Mesendoderm (in vitro differentiated cells): ENCODE results near the gene ZNRF3.

Experiments used
- DNase-seq: peaks from one replicate; pipeline ENCODE4 v3.0.0; 2013
- H2AK5ac ChIP-seq: 2 replicates; pipeline ENCODE4 v1.6.1; 2013; ENCODE audit warnings: low read length, inconsistent platforms
- H2BK120ac ChIP-seq: 2 replicates; pipeline ENCODE4 v1.6.1; 2013; ENCODE audit warnings: low read depth, mild to moderate bottlenecking, low read length, moderate library complexity, mixed read lengths
- H2BK15ac ChIP-seq: replicated peaks from 2 replicates; pipeline ENCODE4 v1.6.1; 2013; ENCODE audit warnings: low read depth, mild to moderate bottlenecking, moderate library complexity
- H2BK5ac ChIP-seq: 2 replicates; pipeline ENCODE4 v1.6.1; 2013; ENCODE audit warnings: low read length, inconsistent platforms
- H3K18ac ChIP-seq: 2 replicates; pipeline ENCODE4 v1.6.1; 2013; ENCODE audit warnings: mild to moderate bottlenecking, low read length, mixed read lengths
- H3K23ac ChIP-seq: one replicate; pipeline ENCODE4 v1.6.1; 2013; ENCODE audit warnings: low read length
- H3K27ac ChIP-seq: 2 replicates; pipeline ENCODE4 v1.5.1; 2013; ENCODE audit warnings: low read depth, mild to moderate bottlenecking, inconsistent platforms, low read length, moderate library complexity
- H3K27me3 ChIP-seq: 2 replicates; pipeline ENCODE4 v1.6.1; 2013; ENCODE audit warnings: low read length, control low read depth, mild to moderate bottlenecking, inconsistent platforms; ENCODE audit not compliant: insufficient read depth, poor library complexity
- H3K36me3 ChIP-seq: 2 replicates; pipeline ENCODE4 v1.6.1; 2013; ENCODE audit warnings: low read length, inconsistent platforms; ENCODE audit not compliant: control insufficient read depth, insufficient read depth
- H3K4ac ChIP-seq: one replicate; pipeline ENCODE4 v1.6.1; 2013; ENCODE audit warnings: low read depth, mild to moderate bottlenecking, low read length, moderate library complexity
- H3K4me1 ChIP-seq: 2 replicates; pipeline ENCODE4 v1.6.1; 2013; ENCODE audit warnings: low read depth, low read length, inconsistent platforms; ENCODE audit not compliant: control insufficient read depth
- H3K4me2 ChIP-seq: 2 replicates; pipeline ENCODE4 v1.6.1; 2013; ENCODE audit warnings: low read length
- H3K4me3 ChIP-seq: 2 replicates; pipeline ENCODE4 v1.5.1; 2013; ENCODE audit warnings: mild to moderate bottlenecking, low read length
- H3K56ac ChIP-seq: one replicate; pipeline ENCODE4 v1.6.1; 2013; ENCODE audit warnings: low read length
- H3K79me1 ChIP-seq: 2 replicates; pipeline ENCODE4 v1.6.1; 2013; ENCODE audit warnings: low read length, inconsistent platforms
- H3K79me2 ChIP-seq: 2 replicates; pipeline ENCODE4 v1.6.1; 2013; ENCODE audit warnings: mild to moderate bottlenecking, low read length; ENCODE audit not compliant: control insufficient read depth, insufficient read depth
- H3K9ac ChIP-seq: 2 replicates; pipeline ENCODE4 v1.6.1; 2013; ENCODE audit warnings: low read length, inconsistent platforms
- H4K5ac ChIP-seq: one replicate; pipeline ENCODE4 v1.6.1; 2013; ENCODE audit warnings: low read length
- H4K8ac ChIP-seq: one replicate; pipeline ENCODE4 v1.6.1; 2013; ENCODE audit warnings: low read depth, mild to moderate bottlenecking, control low read depth, low read length, moderate library complexity
- WGBS: extraction: QIAGEN DNeasy Blood & Tissue Kit; methylation state at CpG from one replicate; pipeline ENCODE4 v1.1.7; 2013; ENCODE audit warnings: low lambda C conversion rate, missing lambda C conversion rate; ENCODE audit not compliant: insufficient coverage; ENCODE audit errors: extremely low coverage; 5-methylcytosine and 5-hydroxymethylcytosine counted together

The ZNRF3 gene

DNA sequence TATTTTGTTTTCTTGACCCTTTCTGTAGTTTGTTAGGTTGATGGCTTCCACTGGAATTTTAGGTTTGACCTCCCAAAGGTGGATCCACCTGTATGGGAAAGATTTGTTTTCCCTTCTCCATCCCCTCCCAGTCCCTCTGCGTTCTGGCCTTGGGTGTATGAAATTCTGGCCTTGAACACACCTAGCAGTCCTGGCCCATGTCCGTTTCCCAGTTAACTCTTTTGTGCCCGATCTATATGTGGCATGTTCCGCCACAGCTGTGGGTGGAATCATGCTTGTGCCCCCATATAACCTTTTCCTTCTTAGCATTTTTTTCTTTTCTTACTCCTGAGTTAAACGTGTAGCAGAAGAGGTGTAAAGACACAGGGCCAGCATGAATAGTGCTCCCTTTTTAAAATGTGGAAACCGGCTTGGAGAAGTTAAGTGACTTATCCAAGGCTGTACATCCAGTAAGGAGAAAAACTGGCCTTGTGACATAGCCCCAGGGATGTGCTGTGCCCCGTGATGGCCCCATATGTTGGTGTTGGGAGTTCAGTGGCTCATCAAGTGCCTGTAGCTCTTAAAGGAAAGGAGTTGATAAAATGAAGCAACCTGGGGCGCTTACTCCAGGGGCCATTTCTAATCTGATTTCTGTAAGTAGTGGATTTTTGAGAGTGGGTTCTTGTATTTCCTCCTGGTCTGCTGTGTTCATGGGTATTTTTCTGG is 39.3 kb downstream of the ZNRF3 start:
- Histone ChIP-seq H3K4me1 (peaks cover 25% of the 10 kb centered on the region), H3K4me3 (no peak overlapping the region), H3K18ac (no peak overlapping the region), H3K4me2 (no peak overlapping the region), H3K79me1 (peaks cover 22% of the 10 kb centered on the region), H4K8ac (no peak overlapping the region), H3K4ac (no peak overlapping the region), H3K36me3 (no peaks in the 10 kb centered on the region), H3K56ac (no peak overlapping the region), H3K27ac (no peak overlapping the region), H3K27me3 (no peaks in the 10 kb centered on the region), H2BK5ac (no peak overlapping the region), H2AK5ac (no peak overlapping the region), H3K23ac (no peak overlapping the region), H3K79me2 (peaks cover 62% of the 10 kb centered on the region), H4K5ac (no peak overlapping the region), H2BK15ac (no peak overlapping the region), H2BK120ac (no peak overlapping the region), H3K9ac (no peak overlapping the region)
- WGBS: no CpG with 5 or more reads among the region's 8 CpGs
- DNase-seq: no peak

DNA sequence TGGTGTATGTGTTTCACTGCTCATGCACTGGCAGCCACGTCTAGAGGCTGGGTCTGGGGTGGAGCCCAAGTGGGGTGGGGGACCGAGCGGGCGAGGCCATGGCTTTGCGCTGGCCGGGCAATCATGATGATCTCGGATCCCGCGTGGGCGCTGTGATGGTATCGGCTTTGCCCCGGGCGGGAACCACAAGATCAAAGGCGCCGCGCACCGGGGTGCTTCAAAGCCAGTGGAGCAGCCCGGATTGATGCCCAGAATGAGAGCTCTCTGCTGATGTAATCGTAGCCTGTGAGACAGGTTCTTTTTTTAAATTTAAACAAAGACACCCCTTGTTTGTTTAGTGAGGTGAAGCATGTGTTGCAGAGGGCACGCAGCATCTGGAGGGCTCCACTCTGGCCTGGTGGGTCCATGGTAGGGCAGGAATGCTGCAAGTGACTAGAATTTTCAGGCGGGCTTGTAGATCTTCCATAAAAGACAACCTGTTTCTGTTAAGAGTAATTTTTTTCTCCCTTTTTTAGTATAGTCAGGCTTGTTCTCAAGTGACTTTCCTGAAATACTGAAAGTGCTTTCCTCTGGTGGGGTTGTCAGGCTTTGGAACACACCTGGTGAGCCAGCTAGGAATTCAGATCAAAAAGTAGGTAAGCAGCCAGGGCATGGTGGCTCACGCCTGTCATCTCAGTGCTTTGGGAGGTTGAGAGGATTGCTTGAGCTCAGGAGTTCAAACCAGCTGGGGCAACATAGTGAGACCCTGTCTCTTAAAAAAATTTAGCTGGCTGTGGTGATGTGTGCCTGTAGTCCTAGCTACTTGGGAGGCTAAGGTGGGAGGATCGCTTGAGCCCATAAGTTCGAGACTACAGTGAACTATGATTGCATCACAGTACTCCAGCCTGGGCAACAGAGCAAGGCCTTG is 40.7 kb downstream of the ZNRF3 start:
- no peak overlapping the region for H3K4ac ChIP-seq
- H3K18ac ChIP-seq: no peak overlapping the region
- H3K79me2 ChIP-seq: peaks cover 56% of the 10 kb centered on the region
- no peak for DNase-seq
- H3K27ac ChIP-seq: no peak overlapping the region
- no peak overlapping the region for H2BK5ac ChIP-seq
- peaks cover 13% of the 10 kb centered on the region for H3K4me1 ChIP-seq
- H3K27me3 ChIP-seq: no peaks in the 10 kb centered on the region
- H4K5ac ChIP-seq: no peak overlapping the region
- H3K9ac ChIP-seq: no peak overlapping the region
- H3K79me1 ChIP-seq: peaks cover 20% of the 10 kb centered on the region
- no peaks in the 10 kb centered on the region for H3K36me3 ChIP-seq
- H3K4me3 ChIP-seq: no peak overlapping the region
- no peak overlapping the region for H4K8ac ChIP-seq
- H3K56ac ChIP-seq: no peak overlapping the region
- no peak overlapping the region for H2AK5ac ChIP-seq
- no CpG with 5 or more reads among the region's 24 CpGs for WGBS
- no peak overlapping the region for H2BK120ac ChIP-seq
- no peak overlapping the region for H3K4me2 ChIP-seq
- H3K23ac ChIP-seq: no peak overlapping the region
- no peak overlapping the region for H2BK15ac ChIP-seq

DNA sequence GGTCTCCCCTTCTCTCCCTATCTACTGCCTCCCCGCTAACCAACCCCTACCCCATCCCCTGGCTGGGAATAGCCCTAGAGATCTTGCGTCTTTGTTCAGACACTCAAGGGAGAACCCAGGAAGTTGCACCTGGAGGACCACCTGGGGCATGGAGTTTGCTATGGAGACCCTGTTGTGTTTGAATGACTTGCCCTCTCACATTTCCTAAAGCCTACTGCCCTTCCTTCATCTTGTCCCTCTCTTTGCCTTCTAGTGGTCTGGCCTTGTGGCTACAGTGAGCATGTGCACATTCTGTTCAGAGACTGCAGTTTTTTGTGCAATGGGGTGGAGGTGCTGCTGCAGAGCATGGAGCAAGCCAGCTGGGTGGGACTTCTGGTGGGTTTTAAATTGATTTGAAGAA is 42.5 kb downstream of the ZNRF3 start:
- Histone ChIP-seq H3K4me3 (no peak overlapping the region), H4K5ac (no peak overlapping the region), H3K4ac (no peak overlapping the region), H4K8ac (no peak overlapping the region), H3K18ac (no peak overlapping the region), H3K79me2 (peaks cover 61% of the 10 kb centered on the region), H3K56ac (peak overlapping the region; percentile 47), H3K4me2 (no peak overlapping the region), H3K23ac (no peak overlapping the region), H3K4me1 (peaks cover 14% of the 10 kb centered on the region), H3K27me3 (no peaks in the 10 kb centered on the region), H2BK15ac (no peak overlapping the region), H2AK5ac (no peak overlapping the region), H3K27ac (no peak overlapping the region), H2BK120ac (no peak overlapping the region), H3K9ac (no peak overlapping the region), H3K36me3 (no peaks in the 10 kb centered on the region), H3K79me1 (peaks cover 29% of the 10 kb centered on the region), H2BK5ac (no peak overlapping the region)
- DNase-seq: peak; percentile 62
- no CpG with 5 or more reads among the region's 2 CpGs for WGBS

DNA sequence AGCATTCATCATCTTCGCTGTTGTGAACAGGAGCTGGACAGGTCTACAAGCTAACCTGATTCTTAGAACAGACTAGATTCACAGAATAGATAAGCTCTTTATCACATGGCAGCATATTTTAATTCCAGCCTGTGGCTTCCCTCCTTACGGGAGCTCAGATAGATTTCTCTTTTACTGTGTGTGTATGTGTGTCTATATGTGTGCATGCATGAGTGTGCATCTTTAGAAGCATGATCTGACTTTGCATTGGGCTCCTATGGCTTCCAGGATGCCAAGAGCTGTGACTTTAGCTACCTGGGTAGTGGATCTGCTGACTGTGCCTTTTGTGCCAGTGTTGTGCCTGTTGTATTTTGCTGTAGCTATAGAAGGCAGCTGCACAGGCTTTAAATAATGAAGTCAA is 44.3 kb downstream of the ZNRF3 start:
- Histone ChIP-seq H3K36me3 (no peaks in the 10 kb centered on the region), H3K23ac (no peak overlapping the region), H4K8ac (no peak overlapping the region), H3K4me1 (peaks cover 15% of the 10 kb centered on the region), H3K79me2 (peaks cover 68% of the 10 kb centered on the region), H3K18ac (no peak overlapping the region), H3K4me2 (no peak overlapping the region), H3K9ac (no peak overlapping the region), H2BK5ac (no peak overlapping the region), H2BK120ac (no peak overlapping the region), H3K27me3 (no peaks in the 10 kb centered on the region), H3K79me1 (peaks cover 36% of the 10 kb centered on the region), H3K4me3 (no peak overlapping the region), H4K5ac (no peak overlapping the region), H2BK15ac (no peak overlapping the region), H3K27ac (no peak overlapping the region), H2AK5ac (no peak overlapping the region), H3K56ac (no peak overlapping the region), H3K4ac (no peak overlapping the region)
- WGBS: no CpG with 5 or more reads among the region's 2 CpGs
- DNase-seq: no peak

DNA sequence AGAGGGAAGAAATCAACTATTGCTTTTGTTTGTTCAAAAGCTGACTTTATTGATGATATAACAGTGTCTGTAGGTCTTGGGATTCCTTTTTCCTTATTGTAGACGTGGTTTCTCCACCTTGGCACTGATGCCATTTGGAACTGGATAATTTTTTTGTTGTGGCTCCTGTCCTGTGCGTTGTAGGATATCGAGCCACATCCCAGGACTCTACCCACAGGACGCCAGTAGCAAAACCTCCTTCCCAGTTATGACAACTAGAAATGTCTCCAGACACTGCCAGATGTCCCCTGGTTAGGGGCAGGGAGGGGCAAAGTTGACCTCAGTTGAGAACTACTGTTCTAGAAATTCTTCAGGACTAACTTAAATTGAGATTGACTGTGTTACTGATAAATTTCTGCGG is 45.8 kb downstream of the ZNRF3 start:
- peaks cover 15% of the 10 kb centered on the region for H3K4me1 ChIP-seq

More for the DNA sequence above, 45.8 kb downstream of the ZNRF3 start:
- Histone ChIP-seq H3K27me3 (no peaks in the 10 kb centered on the region), H3K23ac (peak overlapping the region; percentile 91), H4K8ac (no peak overlapping the region), H2AK5ac (no peak overlapping the region), H2BK5ac (no peak overlapping the region), H3K18ac (no peak overlapping the region), H3K79me2 (peaks cover 57% of the 10 kb centered on the region), H3K36me3 (no peaks in the 10 kb centered on the region), H3K79me1 (peaks cover 36% of the 10 kb centered on the region), H3K4ac (no peak overlapping the region), H3K9ac (no peak overlapping the region), H3K56ac (peak overlapping the region; percentile 67), H4K5ac (no peak overlapping the region), H3K4me3 (no peak overlapping the region), H2BK15ac (no peak overlapping the region), H2BK120ac (no peak overlapping the region), H3K4me2 (no peak overlapping the region), H3K27ac (no peak overlapping the region)
- no peak for DNase-seq
- WGBS: no CpG with 5 or more reads among the region's 5 CpGs
